A375 (cell line): ENCODE results near the gene TMEM134. TPM values are rescaled to one million over a fixed set of nuclear protein-coding genes. Genes with fewer than 3 reads are reported as not detected.

Experiments
- small RNA-seq: library from RNA; depleted of rRNA; stranded (forward); fragments of <200 nt; gene quantifications from one replicate; pipeline ENCODE3, GENCODE V24; 2014
- total RNA-seq: library from RNA; depleted of rRNA; stranded (reverse); fragments of >200 nt; shearing (Covaris generic); gene quantifications from 2 replicates; pipeline ENCODE4 v1.2.3, GENCODE V29; 2014; rRNA removed

Gene TMEM134, protein sequence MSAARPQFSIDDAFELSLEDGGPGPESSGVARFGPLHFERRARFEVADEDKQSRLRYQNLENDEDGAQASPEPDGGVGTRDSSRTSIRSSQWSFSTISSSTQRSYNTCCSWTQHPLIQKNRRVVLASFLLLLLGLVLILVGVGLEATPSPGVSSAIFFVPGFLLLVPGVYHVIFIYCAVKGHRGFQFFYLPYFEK
- 38.2 and 55.7 TPM in 2 replicates for total RNA-seq

DNA sequence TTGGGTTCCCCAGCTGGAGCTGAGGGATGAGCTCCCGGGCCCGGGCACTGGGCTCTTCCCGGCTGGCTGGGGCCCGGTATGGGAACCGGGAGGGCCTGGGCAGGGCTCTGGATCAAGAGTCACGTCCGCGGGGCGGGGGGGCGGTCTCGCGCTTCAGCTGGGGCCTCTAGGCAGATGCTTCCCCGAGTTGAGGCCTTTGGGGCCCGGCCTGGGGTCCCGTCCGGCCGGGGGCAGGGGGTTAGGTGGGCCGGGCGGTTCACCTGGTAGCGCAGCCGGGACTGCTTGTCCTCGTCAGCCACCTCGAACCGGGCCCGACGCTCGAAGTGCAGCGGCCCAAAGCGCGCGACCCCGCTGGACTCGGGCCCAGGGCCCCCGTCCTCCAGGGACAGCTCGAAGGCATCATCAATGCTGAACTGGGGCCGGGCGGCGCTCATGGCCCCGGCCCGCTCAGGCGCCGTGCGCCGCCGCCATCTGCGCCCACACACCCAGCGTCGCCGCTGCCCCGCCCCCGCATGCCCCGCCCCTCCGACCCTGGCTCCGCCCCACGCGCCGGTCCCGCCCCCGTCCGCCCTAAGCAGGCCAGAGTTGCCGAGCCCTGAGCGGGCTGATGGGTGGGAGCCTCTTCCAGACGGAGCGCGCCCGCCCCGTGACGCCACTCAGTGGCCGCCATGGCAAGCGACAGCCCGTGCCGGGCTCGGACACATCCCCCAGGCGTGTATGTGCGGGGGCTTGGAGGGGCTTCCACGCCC is at the start of gene TMEM134:
Gene TMEM134 (minus strand): TSS at position 493 of the 749 bp plus-strand sequence. CDS start 59 bp downstream, at position 434.

DNA sequence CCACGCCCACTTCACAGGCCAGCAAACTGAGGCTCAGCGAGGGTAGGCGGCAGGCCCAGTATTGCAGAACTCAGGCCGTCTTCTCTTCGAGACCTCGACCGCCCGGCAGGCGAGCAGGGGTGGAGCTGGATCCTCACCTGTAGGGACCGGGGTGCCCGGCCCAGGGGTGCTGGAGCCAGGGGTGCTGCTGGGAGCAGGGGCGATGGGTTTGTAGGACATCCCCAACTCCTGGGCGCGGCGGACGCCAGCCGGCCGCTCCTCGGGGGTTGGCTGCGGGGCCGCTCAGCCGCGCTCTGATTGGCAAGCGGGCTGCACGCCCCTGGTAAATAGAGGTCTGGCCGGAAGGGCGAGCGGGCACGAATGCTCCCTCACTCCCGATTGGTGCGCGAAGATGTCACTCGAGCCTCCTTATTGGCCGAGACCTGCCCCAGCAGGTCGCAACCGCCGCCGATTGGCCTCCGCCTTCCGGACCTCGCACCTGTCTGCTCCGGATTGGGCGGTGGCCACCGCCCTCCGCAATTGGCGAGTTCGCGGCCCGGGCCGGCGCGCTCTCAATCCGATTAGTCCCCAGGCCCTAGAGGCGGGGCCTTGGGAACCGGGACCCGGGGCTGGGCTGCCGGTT is 38.9 kb upstream of the TMEM134 start, which contains the start of gene CDK2AP2:
Gene CDK2AP2 (minus strand): TSS at position 299 of the 622 bp plus-strand sequence. CDS start 80 bp downstream, at position 219.

DNA sequence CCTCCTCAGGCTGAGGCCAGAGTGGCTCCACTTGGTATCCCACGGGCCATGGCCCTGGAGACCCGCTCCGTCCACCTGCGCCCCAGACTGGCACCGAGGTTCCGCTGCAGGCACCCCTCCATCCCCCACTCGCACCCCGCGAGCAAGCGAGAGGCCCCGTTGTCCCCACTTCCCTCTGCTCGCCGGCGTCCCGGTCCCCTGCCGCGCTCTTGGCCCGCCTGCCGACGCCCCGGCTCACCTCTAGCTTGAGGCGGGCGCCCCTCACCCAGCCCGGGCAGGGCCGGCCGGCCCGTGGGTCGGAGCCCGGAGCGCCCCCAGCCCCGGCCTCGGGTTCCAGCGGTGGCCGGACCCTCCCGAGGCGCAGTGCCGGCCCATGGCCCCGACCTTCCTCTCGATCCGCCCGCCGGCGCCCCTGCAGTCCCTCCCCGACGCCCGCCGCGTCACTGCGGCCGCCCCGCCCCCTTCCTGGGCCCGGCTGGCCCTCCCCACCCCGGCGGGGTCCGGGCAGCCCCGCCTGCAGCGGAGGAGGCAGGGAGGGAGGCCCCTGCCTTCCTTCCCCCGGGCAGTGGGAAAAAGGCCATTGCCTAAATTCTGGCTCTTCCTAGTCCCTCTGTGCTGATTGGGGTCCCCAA is 36.0 kb upstream of the TMEM134 start, which contains the start of gene PITPNM1:
Gene PITPNM1 (minus strand): TSS at position 414 of the 632 bp plus-strand sequence. CDS start 1,183 bp downstream, outside the sequence.

DNA sequence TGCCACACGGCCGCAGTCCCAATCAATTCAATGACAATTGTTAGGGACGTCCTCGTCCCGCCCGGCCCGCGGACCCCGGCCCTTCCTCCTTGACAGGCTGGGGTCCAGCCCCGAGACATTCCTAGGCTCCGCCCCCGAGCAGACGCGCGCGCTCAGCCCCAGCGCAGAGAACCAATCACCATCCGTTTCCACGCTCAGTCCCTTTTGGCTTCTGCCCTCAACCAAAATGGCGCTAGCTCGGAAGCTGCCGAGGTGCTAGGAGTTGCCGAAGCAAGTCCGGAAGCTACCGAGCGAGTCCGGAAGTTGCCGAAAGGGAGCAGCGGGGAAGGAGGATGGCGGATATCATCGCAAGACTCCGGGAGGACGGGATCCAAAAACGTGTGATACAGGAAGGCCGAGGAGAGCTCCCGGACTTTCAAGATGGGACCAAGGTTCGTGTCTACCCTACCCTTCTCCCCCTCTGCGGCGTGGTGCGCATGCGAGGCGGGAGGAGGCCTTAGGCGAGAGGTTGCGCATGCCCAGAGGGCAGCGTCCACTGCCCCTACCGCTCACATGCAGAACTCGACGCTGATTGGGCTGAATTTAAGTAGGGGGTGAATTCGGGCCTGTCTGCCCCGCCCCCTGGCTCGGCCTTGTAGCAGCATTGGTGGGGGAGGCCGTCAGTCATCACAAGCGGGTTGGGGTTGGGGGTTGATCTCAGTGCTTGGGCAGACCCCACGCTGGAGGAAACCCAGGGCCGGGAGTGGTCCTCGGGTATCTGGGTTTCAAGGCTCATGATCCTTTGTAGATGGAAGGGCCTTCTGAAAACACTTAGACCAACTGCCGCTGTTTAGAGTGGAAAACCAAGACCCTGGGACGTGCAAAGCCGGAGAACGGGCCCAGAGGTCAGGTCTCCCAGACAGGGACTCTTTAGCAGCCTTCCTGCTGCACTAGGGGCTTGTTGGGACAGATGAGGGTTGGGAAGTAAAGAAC is 14.1 kb upstream of the TMEM134 start, which contains the start of gene AIP:
Gene AIP (plus strand): TSS at position 200 of the 972 bp plus-strand sequence. CDS start 133 bp downstream, at position 333.

DNA sequence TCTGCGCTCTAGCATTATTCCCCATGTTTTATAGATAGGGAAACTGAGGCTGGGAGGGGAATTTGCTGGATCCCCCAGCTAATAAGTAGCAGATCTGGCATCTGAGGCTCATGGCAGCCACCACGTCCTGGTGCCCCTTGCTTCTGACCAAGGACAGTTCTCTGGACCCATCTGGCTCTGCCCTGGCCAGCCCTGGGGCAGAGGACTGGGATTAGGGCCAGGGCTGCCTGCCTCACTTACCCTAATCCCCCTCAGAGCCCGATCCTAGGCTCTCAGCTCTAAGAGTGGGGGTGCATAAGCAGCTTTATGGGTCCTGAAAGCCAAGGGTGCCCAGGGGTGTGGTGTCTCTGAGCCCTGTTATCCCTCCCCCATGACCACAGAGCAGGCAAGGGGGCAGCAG is 14.0 kb downstream of the TMEM134 start, which contains the start of gene CABP4:
Gene CABP4 (plus strand): TSS at position 301 of the 400 bp plus-strand sequence. CDS start 70 bp downstream, at position 371.

DNA sequence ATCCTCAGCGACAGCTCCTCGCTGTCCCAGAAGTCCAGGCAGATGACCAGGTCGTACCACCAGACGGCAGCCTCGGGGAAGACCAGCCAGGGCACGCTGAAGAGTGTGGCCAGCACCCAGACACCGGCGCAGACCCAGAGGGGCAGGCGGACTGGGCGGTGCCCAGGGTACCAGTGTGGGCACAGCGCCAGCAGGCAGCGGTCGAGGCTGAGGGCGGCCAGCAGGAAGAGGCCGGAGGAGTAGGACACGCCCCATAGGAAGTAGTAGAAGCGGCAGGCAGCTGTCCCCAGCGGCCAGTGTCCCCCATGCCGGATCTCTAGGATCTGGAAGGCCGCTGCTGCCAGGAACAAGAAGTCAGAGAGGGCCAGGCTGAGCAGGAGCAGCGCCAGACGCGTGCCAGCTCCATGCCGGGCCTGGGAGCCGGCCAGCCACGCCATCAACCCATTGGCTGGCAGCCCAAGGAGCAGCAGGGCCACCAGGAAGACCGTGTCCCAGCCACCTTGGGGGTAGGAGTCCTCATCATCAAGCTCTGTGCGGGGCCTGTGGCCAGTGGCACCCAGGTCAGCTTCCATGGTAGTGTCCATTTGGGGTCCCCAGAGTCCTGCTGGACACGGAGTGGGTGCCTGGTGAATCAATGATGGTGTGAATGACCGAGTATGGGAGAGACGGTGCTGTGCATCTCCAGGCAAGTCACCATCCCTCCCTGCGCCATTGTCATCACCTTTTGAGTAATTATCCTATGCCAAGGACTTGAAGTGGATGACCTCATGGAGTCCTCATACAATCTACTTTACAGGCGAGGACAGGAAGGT is 16.7 kb downstream of the TMEM134 start, which contains the start of gene GPR152:
Gene GPR152 (minus strand): TSS at position 589 of the 812 bp plus-strand sequence. CDS start 5 bp downstream, at position 584.

DNA sequence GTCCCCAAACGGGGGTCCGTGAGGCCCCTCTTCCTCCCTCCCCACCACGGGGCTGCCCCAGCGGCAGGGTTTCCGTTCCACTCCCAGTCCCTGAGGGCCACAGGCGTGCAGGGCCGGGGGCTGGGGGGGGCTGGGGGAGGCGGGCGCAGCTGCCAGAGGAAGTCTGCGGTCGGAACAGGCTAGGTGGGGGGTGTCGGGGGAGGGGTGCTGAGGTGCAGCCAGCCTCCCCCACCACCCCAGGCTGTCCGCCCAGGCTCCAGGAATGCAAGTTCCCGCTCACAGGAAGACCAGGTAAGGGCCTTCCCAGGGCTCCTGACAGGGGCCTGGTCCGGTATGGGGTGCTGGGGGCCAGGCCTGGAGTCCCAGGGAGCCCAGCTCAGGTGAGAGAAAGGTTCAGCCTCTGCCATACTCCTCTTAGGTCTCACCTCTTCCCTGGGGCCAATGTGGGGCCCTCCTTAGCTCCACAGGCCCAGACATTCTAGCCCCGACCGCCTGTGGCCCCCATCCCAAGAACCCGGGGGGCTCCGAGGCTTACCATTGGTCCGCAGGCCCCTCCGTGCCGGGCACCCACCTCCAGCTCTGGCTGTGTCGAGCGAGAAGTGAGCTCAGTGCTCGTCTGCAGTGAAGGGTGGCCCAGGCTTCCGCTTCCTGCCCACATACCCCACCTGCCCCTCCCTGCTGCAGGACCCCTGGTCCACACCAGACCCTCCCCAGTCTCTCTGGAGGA is 31.8 kb downstream of the TMEM134 start, which contains the start of gene PTPRCAP:
Gene PTPRCAP (minus strand): TSS at position 601 of the 727 bp plus-strand sequence. CDS start 63 bp downstream, at position 538.

DNA sequence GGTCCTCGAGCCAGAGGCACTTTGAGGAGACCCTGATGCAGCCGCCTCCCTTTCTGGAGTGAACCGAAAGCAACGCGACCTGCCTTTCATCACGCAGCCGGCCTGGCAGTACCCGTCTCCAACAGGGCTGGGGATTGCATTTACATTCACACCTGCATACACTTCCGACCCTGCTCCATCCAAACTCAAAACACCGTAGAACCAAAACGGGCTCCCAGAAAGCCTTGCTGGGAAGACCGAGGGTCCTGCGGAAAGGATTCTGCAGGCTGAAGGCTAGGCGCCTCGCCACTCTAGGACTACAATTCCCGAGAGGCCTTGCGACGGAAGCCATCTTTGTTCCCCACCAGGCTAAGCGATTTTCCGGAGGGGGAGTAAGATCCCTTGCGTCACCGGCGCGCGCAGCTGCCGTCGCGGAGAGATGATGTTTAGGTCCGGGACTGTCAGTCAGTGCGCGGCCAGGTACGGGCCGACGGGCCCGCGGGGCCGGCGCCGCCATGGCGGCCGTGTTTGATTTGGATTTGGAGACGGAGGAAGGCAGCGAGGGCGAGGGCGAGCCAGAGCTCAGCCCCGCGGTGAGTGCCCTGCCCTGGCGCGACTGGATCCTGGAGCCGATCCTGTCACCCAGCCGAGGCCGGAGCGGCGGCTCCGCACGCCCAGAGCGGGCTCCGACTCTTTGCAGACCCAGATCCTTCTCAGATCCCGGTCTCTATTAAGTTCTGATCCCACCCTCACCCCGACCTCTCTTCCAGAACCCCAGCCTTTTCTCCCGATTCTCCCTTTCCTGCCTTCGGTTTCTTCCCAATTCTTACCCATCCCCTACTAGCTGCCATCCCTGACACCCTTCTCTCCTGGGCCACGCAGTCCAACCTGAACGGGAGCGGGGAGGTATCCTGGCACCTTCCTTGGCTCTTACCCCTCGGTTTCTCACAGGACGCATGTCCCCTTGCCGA is 40.7 kb downstream of the TMEM134 start, which contains the start of gene RPS6KB2:
Gene RPS6KB2 (plus strand): TSS at position 443 of the 950 bp plus-strand sequence. CDS start 52 bp downstream, at position 495.

DNA sequence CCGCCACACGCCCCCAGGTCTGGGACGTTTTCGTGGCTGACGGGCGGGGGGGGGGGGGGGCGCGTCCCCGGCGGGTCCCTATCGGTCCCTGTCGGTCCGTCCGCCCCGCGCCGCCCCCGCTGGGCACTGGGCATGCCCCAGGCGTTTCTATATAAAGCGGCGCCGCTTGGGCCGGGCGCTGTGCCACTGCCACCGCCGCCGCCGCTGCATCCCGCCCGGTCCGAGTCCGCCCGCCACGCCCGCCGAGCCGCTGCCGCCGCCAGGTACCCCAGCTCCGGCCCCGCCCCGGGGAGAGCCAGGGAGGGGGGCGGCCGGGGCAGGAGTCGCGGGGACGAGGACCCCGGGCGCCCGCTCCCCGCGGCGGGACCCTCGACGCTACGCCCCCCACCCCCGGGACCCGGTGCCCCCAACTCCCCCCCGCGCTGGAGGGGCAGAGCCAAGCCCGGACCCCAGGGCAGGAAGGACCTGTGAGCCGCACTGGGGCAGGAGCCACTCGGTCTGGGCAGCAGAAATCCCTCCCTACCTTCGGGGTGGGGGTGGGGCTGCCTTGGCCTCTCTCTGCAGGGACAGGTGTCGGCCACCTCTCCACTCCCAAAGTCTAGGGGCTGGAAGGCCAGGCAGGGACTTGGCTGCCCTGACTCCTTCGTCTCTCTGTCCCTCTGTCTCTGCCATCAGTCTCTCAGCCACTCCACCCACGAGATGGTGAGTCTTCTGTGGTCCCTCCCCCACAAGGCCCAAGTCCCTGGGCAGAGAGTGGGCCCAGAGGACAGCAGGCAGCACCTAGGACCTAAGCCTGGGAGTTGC is 53.3 kb downstream of the TMEM134 start, which contains the start of gene CARNS1:
Gene CARNS1 (plus strand): TSS at position 178 of the 804 bp plus-strand sequence. CDS start 522 bp downstream, at position 700.

Small RNAs within 50 kb of the gene (small RNA-seq; reads per million reads assigned to genes)
- not detected for gene MIR6752

Other genes with a start within 250 kb of the TMEM134 start
- 49.9 and 70.0 TPM in 2 replicates for gene GRK2, start 202.8 kb downstream of the TMEM134 start, total RNA-seq
- gene ANKRD13D, start 179.9 kb downstream of the TMEM134 start, total RNA-seq: 39.2 and 48.4 TPM in 2 replicates
- gene SSH3, start 165.7 kb downstream of the TMEM134 start, total RNA-seq: 10.7 and 20.0 TPM in 2 replicates
- gene POLD4, start 115.7 kb downstream of the TMEM134 start, total RNA-seq: 110 and 118 TPM in 2 replicates
- 14.1 and 19.9 TPM in 2 replicates for gene CLCF1, start 95.7 kb downstream of the TMEM134 start, total RNA-seq
- gene RAD9A, start 77.3 kb downstream of the TMEM134 start, total RNA-seq: 14.7 and 15.6 TPM in 2 replicates
- 177 and 183 TPM in 2 replicates for gene PPP1CA, start 67.4 kb downstream of the TMEM134 start, total RNA-seq
- gene TBC1D10C, start 65.2 kb downstream of the TMEM134 start, total RNA-seq: 0.34 TPM in 2 replicates
- gene CARNS1, start 53.6 kb downstream of the TMEM134 start, total RNA-seq: 0.03 and 0.26 TPM in 2 replicates
- 71.7 and 98.8 TPM in 2 replicates for gene RPS6KB2, start 40.8 kb downstream of the TMEM134 start, total RNA-seq
- 0.96 and 1.4 TPM in 2 replicates for gene PTPRCAP, start 31.6 kb downstream of the TMEM134 start, total RNA-seq
- gene CORO1B, start 25.8 kb downstream of the TMEM134 start, total RNA-seq: 110 and 122 TPM in 2 replicates
- not detected in 2 replicates for gene GPR152, start 16.5 kb downstream of the TMEM134 start, total RNA-seq
- gene CABP4, start 13.9 kb downstream of the TMEM134 start, total RNA-seq: 0.15 TPM in 1 of 2 replicates, not detected in the other
- gene AIP, start 13.8 kb upstream of the TMEM134 start, total RNA-seq: 182 and 192 TPM in 2 replicates
- gene PITPNM1, start 36.1 kb upstream of the TMEM134 start, total RNA-seq: 42.1 and 54.4 TPM in 2 replicates
- 35.2 and 35.9 TPM in 2 replicates for gene CDK2AP2, start 38.9 kb upstream of the TMEM134 start, total RNA-seq
- gene CABP2, start 54.2 kb upstream of the TMEM134 start, total RNA-seq: not detected in 2 replicates
- gene GSTP1, start 114.6 kb upstream of the TMEM134 start, total RNA-seq: 1,098 and 1,233 TPM in 2 replicates
- 310 and 343 TPM in 2 replicates for gene NDUFV1, start 137.7 kb upstream of the TMEM134 start, total RNA-seq
- 13.8 and 25.0 TPM in 2 replicates for gene NUDT8, start 160.7 kb upstream of the TMEM134 start, total RNA-seq
- not detected in 2 replicates for gene TBX10, start 170.5 kb upstream of the TMEM134 start, total RNA-seq
- 0.13 TPM in 1 of 2 replicates, not detected in the other for gene ACY3, start 181.5 kb upstream of the TMEM134 start, total RNA-seq
- not detected in 2 replicates for gene ALDH3B2, start 205.4 kb upstream of the TMEM134 start, total RNA-seq